Large intestine (tissue), 3 donors: Measurements from ENCODE around the gene LMX1A. TPM values are rescaled to one million over a fixed set of nuclear protein-coding genes. Genes with fewer than 3 reads are reported as not detected.

ENCODE experiments used
- DNase-seq, 2 donors: peaks; one replicate each; pipeline versions ENCODE4 v3.0.0 to v3.0.0-alpha.2; 2013
- H3K27ac ChIP-seq: one replicate; pipeline ENCODE4 v1.5.1; 2013; ENCODE audit warnings: low read length
- H3K27me3 ChIP-seq: 2 replicates; pipeline ENCODE4 v1.6.1; 2013; ENCODE audit warnings: low read length; ENCODE audit not compliant: control insufficient read depth, insufficient read depth
- H3K36me3 ChIP-seq: 2 replicates; pipeline ENCODE4 v1.6.1; 2013; ENCODE audit warnings: low read length; ENCODE audit not compliant: control insufficient read depth, insufficient read depth
- H3K4me1 ChIP-seq: one replicate; pipeline ENCODE4 v1.6.1; 2013; ENCODE audit warnings: low read length; ENCODE audit not compliant: control insufficient read depth, insufficient read depth
- H3K4me3 ChIP-seq: one replicate; pipeline ENCODE4 v1.5.1; 2013; ENCODE audit warnings: low read length
- H3K9me3 ChIP-seq: one replicate; pipeline ENCODE4 v1.6.1; 2013; ENCODE audit warnings: mild to moderate bottlenecking, low read depth, low read length, moderate library complexity; ENCODE audit not compliant: control insufficient read depth
- WGBS: methylation state at CpG from one replicate; pipeline ENCODE4 v1.1.5; 2013; ENCODE audit warnings: low lambda C conversion rate; ENCODE audit not compliant: insufficient coverage; 5-methylcytosine and 5-hydroxymethylcytosine counted together
- polyA plus RNA-seq: library from polyadenylated mRNA; unstranded; fragments of 120-200 nt; gene quantifications from one replicate; pipeline ENCODE4 v1.2.1, GENCODE V29; 2013

The LMX1A gene
- polyA plus RNA-seq, 1 donor: 1.3 TPM

GRCh38 chr1:165298203-165298820 lies 58.2 kb downstream of the LMX1A start:
- Histone ChIP-seq H3K27ac (no peak overlapping the region), H3K9me3 (no peaks in the 10 kb centered on the region), H3K27me3 (peaks cover 6% of the 10 kb centered on the region), H3K4me3 (no peak overlapping the region), H3K4me1 (no peaks in the 10 kb centered on the region), H3K36me3 (no peaks in the 10 kb centered on the region)
- WGBS: 100% methylated on average over 1 of the region's 6 CpGs
- DNase-seq: no peak

GRCh38 chr1:165296205-165296604 lies 60.3 kb downstream of the LMX1A start:
- no peak overlapping the region for H3K27ac ChIP-seq
- H3K4me3 ChIP-seq: no peak overlapping the region
- H3K36me3 ChIP-seq: no peaks in the 10 kb centered on the region
- H3K4me1 ChIP-seq: no peaks in the 10 kb centered on the region
- DNase-seq: no peak
- peaks cover 6% of the 10 kb centered on the region for H3K27me3 ChIP-seq
- no peaks in the 10 kb centered on the region for H3K9me3 ChIP-seq
- 57% methylated on average over 1 of the region's 4 CpGs for whole genome bisulfite sequencing

GRCh38 chr1:165290148-165290547 lies 66.4 kb downstream of the LMX1A start:
- Histone ChIP-seq H3K27ac (no peak overlapping the region), H3K4me1 (peaks cover 3% of the 10 kb centered on the region), H3K9me3 (no peaks in the 10 kb centered on the region), H3K36me3 (no peaks in the 10 kb centered on the region), H3K4me3 (no peak overlapping the region), H3K27me3 (peaks cover 9% of the 10 kb centered on the region)
- DNase-seq: no peak
- no CpG with 5 or more reads among the region's 7 CpGs for WGBS

GRCh38 chr1:165289556-165289955 lies 67.0 kb downstream of the LMX1A start:
- no peaks in the 10 kb centered on the region for H3K36me3 ChIP-seq
- no CpG with 5 or more reads among the region's 3 CpGs for WGBS
- no peak for DNase-seq
- H3K4me3 ChIP-seq: no peak overlapping the region
- peaks cover 3% of the 10 kb centered on the region for H3K4me1 ChIP-seq
- no peaks in the 10 kb centered on the region for H3K9me3 ChIP-seq
- peaks cover 9% of the 10 kb centered on the region for H3K27me3 ChIP-seq
- no peak overlapping the region for H3K27ac ChIP-seq

- H3K27me3 ChIP-seq: peaks cover 9% of the 10 kb centered on the region
- DNase-seq: peak in 1 of 2 donors; percentile 14
- H3K36me3 ChIP-seq: no peaks in the 10 kb centered on the region
- peaks cover 3% of the 10 kb centered on the region for H3K4me1 ChIP-seq
- H3K4me3 ChIP-seq: no peak overlapping the region
- WGBS: no CpG with 5 or more reads among the region's 15 CpGs
- H3K9me3 ChIP-seq: no peaks in the 10 kb centered on the region
- no peak overlapping the region for H3K27ac ChIP-seq
These were observed 68.0 kb downstream of the LMX1A start for GRCh38 chr1:165288350-165289120.

GRCh38 chr1:165287781-165288180 lies 68.7 kb downstream of the LMX1A start:
- Histone ChIP-seq H3K27me3 (peaks cover 9% of the 10 kb centered on the region), H3K4me1 (peaks cover 3% of the 10 kb centered on the region), H3K9me3 (no peaks in the 10 kb centered on the region), H3K36me3 (no peaks in the 10 kb centered on the region), H3K27ac (no peak overlapping the region), H3K4me3 (no peak overlapping the region)
- DNase-seq: peak in 1 of 2 donors; percentile 16
- 80% methylated on average over 1 of the region's 4 CpGs for WGBS

- Histone ChIP-seq H3K27ac (no peak overlapping the region), H3K36me3 (no peaks in the 10 kb centered on the region), H3K27me3 (peaks cover 9% of the 10 kb centered on the region), H3K4me1 (peaks cover 3% of the 10 kb centered on the region), H3K4me3 (no peak overlapping the region), H3K9me3 (no peaks in the 10 kb centered on the region)
- WGBS: no CpG with 5 or more reads among the region's 3 CpGs
- no peak for DNase-seq
These were observed 69.2 kb downstream of the LMX1A start for GRCh38 chr1:165287329-165287728.

- no peaks in the 10 kb centered on the region for H3K36me3 ChIP-seq
- no peak overlapping the region for H3K27ac ChIP-seq
- peaks cover 10% of the 10 kb centered on the region for H3K27me3 ChIP-seq
- H3K9me3 ChIP-seq: no peaks in the 10 kb centered on the region
- WGBS: no CpG with 5 or more reads among the region's 10 CpGs
- no peak overlapping the region for H3K4me3 ChIP-seq
- DNase-seq: no peak
- H3K4me1 ChIP-seq: peaks cover 3% of the 10 kb centered on the region
These were observed 72.1 kb downstream of the LMX1A start for GRCh38 chr1:165284454-165284853.

- WGBS: no CpG with 5 or more reads among the region's 3 CpGs
- H3K36me3 ChIP-seq: no peaks in the 10 kb centered on the region
- H3K4me1 ChIP-seq: no peaks in the 10 kb centered on the region
- DNase-seq: no peak
- no peaks in the 10 kb centered on the region for H3K9me3 ChIP-seq
- H3K4me3 ChIP-seq: no peak overlapping the region
- H3K27ac ChIP-seq: no peak overlapping the region
- peaks cover 21% of the 10 kb centered on the region for H3K27me3 ChIP-seq
These were observed 75.2 kb downstream of the LMX1A start for GRCh38 chr1:165281207-165281901.

GRCh38 chr1:165279882-165280281 lies 76.6 kb downstream of the LMX1A start:
- WGBS: no CpG with 5 or more reads among the region's 9 CpGs

More at GRCh38 chr1:165279882-165280281, 76.6 kb downstream of the LMX1A start:
- Histone ChIP-seq H3K4me1 (no peaks in the 10 kb centered on the region), H3K36me3 (no peaks in the 10 kb centered on the region), H3K27me3 (peaks cover 29% of the 10 kb centered on the region), H3K27ac (no peak overlapping the region), H3K4me3 (no peak overlapping the region), H3K9me3 (no peaks in the 10 kb centered on the region)
- DNase-seq: no peak
